WTC11 (cell line): ENCODE data around the gene DNAJC12. TPM values are rescaled to one million over a fixed set of nuclear protein-coding genes. Genes with fewer than 3 reads are reported as not detected.

ENCODE experiments used
- ATAC-seq: fragments of 200-7000 bp; cut with Tn5 transposase; 2 replicates; pipeline ENCODE4 v1.10.0; 2021; ENCODE audit warnings: mild to moderate bottlenecking, moderate library complexity
- CTCF ChIA-PET: fragments of 300-600 bp; sonication (Branson Sonifier 250); formaldehyde crosslinking; loops from one replicate; lab custom pipeline; 2021; ENCODE audit warnings: antibody characterized with exemption; lab: Charles Lee
- POLR2A ChIA-PET: fragments of 350-600 bp; sonication (Branson Sonifier 250); formaldehyde crosslinking; loops from one replicate; lab custom pipeline; 2021; ENCODE audit warnings: antibody characterized with exemption; lab: Charles Lee
- DNase-seq: peaks from one replicate; pipeline ENCODE4 v3.0.0; 2021; ENCODE audit warnings: low spot score
- H3K27ac Mint-ChIP-seq: 2 replicates; pipeline ENCODE4 v1.8.0; 2021; ENCODE audit warnings: mixed read lengths
- H3K27me3 Mint-ChIP-seq: 2 replicates; pipeline ENCODE4 v1.8.0; 2021; ENCODE audit warnings: low read depth, mild to moderate bottlenecking, moderate library complexity, mixed read lengths
- H3K36me3 Mint-ChIP-seq: 2 replicates; pipeline ENCODE4 v1.8.0; 2021; ENCODE audit warnings: mixed read lengths
- H3K4me1 Mint-ChIP-seq: 2 replicates; pipeline ENCODE4 v1.8.0; 2022; ENCODE audit warnings: mixed read lengths
- H3K4me3 Mint-ChIP-seq: 2 replicates; pipeline ENCODE4 v1.8.0; 2021; ENCODE audit warnings: mild to moderate bottlenecking, moderate library complexity, mixed read lengths
- H3K9me3 Mint-ChIP-seq: 2 replicates; pipeline ENCODE4 v1.8.0; 2021; ENCODE audit warnings: mixed read lengths
- CREM ChIP-seq: sonication (generic); formaldehyde crosslinking; IDR thresholded peaks from 2 replicates; pipeline ENCODE4 v1.8.1; 2022; ENCODE audit warnings: mild to moderate bottlenecking, missing genetic modification reagents, moderate library complexity
- EMX1 ChIP-seq: fragments of 250-450 bp; sonication (Bioruptor Pico); IDR thresholded peaks from 2 replicates; pipeline ENCODE4 v1.8.0; 2021; ENCODE audit warnings: mild to moderate bottlenecking
- NFATC4 ChIP-seq: fragments of 250-450 bp; sonication (Bioruptor Pico); IDR thresholded peaks from 2 replicates; pipeline ENCODE4 v1.9.0; 2021; ENCODE audit warnings: mild to moderate bottlenecking
- NFE2L1 ChIP-seq: sonication (generic); formaldehyde crosslinking; IDR thresholded peaks from 2 replicates; pipeline ENCODE4 v1.8.1; 2023; ENCODE audit warnings: missing genetic modification reagents
- PRRX2 ChIP-seq: fragments of 250-450 bp; sonication (Bioruptor Pico); IDR thresholded peaks from 2 replicates; pipeline ENCODE4 v1.8.0; 2021; ENCODE audit warnings: mild to moderate bottlenecking
- SMAD4 ChIP-seq: sonication (generic); formaldehyde crosslinking; IDR thresholded peaks from 2 replicates; pipeline ENCODE4 v1.8.0; 2022; ENCODE audit warnings: mild to moderate bottlenecking, missing genetic modification reagents
- ZNF121 ChIP-seq: sonication (generic); formaldehyde crosslinking; IDR thresholded peaks from 2 replicates; pipeline ENCODE4 v1.8.0; 2023; ENCODE audit warnings: missing genetic modification reagents
- ZNF219 ChIP-seq: sonication (generic); formaldehyde crosslinking; IDR thresholded peaks from 2 replicates; pipeline ENCODE4 v1.8.0; 2023; ENCODE audit warnings: missing genetic modification reagents, mild to moderate bottlenecking, borderline replicate concordance
- total RNA-seq: library from RNA; stranded (reverse); gene quantifications from 3 replicates; pipeline ENCODE4 v1.2.3, GENCODE V29; 2021
- TF ChIP-seq, protein P1 (sequence below): sonication (generic); formaldehyde crosslinking; IDR thresholded peaks from 2 replicates; pipeline ENCODE4 v1.8.1; 2023; ENCODE audit warnings: mild to moderate bottlenecking, missing genetic modification reagents, borderline replicate concordance
- TF ChIP-seq, protein P2 (sequence below): sonication (generic); formaldehyde crosslinking; IDR thresholded peaks from 2 replicates; pipeline ENCODE4 v1.8.1; 2022; ENCODE audit warnings: low read depth, mild to moderate bottlenecking, moderate library complexity, missing genetic modification reagents, borderline replicate concordance
- TF ChIP-seq, protein P3 (sequence below): sonication (generic); formaldehyde crosslinking; IDR thresholded peaks from 2 replicates; pipeline ENCODE4 v1.8.1; 2022; ENCODE audit warnings: mild to moderate bottlenecking, missing genetic modification reagents, moderate library complexity, borderline replicate concordance
- TF ChIP-seq, protein P4 (sequence below): sonication (generic); formaldehyde crosslinking; IDR thresholded peaks from 2 replicates; pipeline ENCODE4 v1.8.0; 2022; ENCODE audit warnings: mild to moderate bottlenecking, missing genetic modification reagents
- TF ChIP-seq, protein P5 (sequence below): sonication (generic); formaldehyde crosslinking; IDR thresholded peaks from 2 replicates; pipeline ENCODE4 v1.8.1; 2022; ENCODE audit warnings: missing genetic modification reagents, borderline replicate concordance
- TF ChIP-seq, protein P6 (sequence below): sonication (generic); formaldehyde crosslinking; IDR thresholded peaks from 2 replicates; pipeline ENCODE4 v1.8.1; 2023; ENCODE audit warnings: mild to moderate bottlenecking, missing genetic modification reagents, moderate library complexity
- TF ChIP-seq, protein P7 (sequence below): sonication (generic); formaldehyde crosslinking; IDR thresholded peaks from 2 replicates; pipeline ENCODE4 v1.8.1; 2022; ENCODE audit warnings: low read depth, missing genetic modification reagents, borderline replicate concordance
- TF ChIP-seq, protein P8 (sequence below): sonication (generic); formaldehyde crosslinking; IDR thresholded peaks from 2 replicates; pipeline ENCODE4 v1.8.0; 2023; ENCODE audit warnings: missing genetic modification reagents
- TF ChIP-seq, protein P9 (sequence below): sonication (generic); formaldehyde crosslinking; IDR thresholded peaks from 2 replicates; pipeline ENCODE4 v1.8.1; 2022; ENCODE audit warnings: mild to moderate bottlenecking, moderate library complexity, missing genetic modification reagents
- TF ChIP-seq, protein P10 (sequence below): sonication (generic); formaldehyde crosslinking; IDR thresholded peaks from 2 replicates; pipeline ENCODE4 v1.8.1; 2023; ENCODE audit warnings: mild to moderate bottlenecking, moderate library complexity, missing genetic modification reagents

The DNAJC12 gene
- total RNA-seq, 1 experiment from 2014 or later, result 0.94 TPM

DNA sequence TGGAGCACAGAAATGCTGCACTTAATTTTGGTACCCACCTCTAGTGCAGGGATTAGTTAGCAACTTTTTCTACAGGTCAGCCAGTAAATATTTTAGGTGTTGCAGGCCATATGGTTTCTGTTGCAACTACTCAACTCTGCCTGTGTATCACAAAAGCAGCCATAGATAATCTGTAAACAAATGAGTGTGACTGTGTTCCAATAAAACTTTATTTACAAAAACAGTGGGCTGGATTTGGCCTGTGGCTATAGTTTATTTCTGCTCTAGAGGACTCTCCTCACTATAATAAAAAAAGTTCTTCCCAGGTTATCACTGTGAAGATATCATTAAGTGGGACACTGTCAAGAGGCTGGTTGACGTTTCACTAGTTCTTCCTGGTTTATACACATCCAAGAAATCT lies 65.8 kb downstream of the DNAJC12 start (continued):
- TF ChIP-seq, protein P1, sequence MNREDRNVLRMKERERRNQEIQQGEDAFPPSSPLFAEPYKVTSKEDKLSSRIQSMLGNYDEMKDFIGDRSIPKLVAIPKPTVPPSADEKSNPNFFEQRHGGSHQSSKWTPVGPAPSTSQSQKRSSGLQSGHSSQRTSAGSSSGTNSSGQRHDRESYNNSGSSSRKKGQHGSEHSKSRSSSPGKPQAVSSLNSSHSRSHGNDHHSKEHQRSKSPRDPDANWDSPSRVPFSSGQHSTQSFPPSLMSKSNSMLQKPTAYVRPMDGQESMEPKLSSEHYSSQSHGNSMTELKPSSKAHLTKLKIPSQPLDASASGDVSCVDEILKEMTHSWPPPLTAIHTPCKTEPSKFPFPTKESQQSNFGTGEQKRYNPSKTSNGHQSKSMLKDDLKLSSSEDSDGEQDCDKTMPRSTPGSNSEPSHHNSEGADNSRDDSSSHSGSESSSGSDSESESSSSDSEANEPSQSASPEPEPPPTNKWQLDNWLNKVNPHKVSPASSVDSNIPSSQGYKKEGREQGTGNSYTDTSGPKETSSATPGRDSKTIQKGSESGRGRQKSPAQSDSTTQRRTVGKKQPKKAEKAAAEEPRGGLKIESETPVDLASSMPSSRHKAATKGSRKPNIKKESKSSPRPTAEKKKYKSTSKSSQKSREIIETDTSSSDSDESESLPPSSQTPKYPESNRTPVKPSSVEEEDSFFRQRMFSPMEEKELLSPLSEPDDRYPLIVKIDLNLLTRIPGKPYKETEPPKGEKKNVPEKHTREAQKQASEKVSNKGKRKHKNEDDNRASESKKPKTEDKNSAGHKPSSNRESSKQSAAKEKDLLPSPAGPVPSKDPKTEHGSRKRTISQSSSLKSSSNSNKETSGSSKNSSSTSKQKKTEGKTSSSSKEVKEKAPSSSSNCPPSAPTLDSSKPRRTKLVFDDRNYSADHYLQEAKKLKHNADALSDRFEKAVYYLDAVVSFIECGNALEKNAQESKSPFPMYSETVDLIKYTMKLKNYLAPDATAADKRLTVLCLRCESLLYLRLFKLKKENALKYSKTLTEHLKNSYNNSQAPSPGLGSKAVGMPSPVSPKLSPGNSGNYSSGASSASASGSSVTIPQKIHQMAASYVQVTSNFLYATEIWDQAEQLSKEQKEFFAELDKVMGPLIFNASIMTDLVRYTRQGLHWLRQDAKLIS (CRISPR knock-in tag), result no peak
- TF ChIP-seq ZNF219 (CRISPR knock-in tag) (no peak), CREM (CRISPR knock-in tag) (no peak), NFATC4 (CRISPR knock-in tag) (no peak), PRRX2 (no peak), ZNF121 (no peak)
- TF ChIP-seq, protein P2, sequence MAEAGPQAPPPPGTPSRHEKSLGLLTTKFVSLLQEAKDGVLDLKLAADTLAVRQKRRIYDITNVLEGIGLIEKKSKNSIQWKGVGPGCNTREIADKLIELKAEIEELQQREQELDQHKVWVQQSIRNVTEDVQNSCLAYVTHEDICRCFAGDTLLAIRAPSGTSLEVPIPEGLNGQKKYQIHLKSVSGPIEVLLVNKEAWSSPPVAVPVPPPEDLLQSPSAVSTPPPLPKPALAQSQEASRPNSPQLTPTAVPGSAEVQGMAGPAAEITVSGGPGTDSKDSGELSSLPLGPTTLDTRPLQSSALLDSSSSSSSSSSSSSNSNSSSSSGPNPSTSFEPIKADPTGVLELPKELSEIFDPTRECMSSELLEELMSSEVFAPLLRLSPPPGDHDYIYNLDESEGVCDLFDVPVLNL, result no peak
- TF ChIP-seq, protein P3, sequence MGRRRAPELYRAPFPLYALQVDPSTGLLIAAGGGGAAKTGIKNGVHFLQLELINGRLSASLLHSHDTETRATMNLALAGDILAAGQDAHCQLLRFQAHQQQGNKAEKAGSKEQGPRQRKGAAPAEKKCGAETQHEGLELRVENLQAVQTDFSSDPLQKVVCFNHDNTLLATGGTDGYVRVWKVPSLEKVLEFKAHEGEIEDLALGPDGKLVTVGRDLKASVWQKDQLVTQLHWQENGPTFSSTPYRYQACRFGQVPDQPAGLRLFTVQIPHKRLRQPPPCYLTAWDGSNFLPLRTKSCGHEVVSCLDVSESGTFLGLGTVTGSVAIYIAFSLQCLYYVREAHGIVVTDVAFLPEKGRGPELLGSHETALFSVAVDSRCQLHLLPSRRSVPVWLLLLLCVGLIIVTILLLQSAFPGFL (CRISPR knock-in tag), result no peak
- TF ChIP-seq, protein P4, sequence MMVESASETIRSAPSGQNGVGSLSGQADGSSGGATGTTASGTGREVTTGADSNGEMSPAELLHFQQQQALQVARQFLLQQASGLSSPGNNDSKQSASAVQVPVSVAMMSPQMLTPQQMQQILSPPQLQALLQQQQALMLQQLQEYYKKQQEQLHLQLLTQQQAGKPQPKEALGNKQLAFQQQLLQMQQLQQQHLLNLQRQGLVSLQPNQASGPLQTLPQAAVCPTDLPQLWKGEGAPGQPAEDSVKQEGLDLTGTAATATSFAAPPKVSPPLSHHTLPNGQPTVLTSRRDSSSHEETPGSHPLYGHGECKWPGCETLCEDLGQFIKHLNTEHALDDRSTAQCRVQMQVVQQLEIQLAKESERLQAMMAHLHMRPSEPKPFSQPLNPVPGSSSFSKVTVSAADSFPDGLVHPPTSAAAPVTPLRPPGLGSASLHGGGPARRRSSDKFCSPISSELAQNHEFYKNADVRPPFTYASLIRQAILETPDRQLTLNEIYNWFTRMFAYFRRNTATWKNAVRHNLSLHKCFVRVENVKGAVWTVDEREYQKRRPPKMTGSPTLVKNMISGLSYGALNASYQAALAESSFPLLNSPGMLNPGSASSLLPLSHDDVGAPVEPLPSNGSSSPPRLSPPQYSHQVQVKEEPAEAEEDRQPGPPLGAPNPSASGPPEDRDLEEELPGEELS (CRISPR knock-in tag), result no peak
- TF ChIP-seq, protein P5, sequence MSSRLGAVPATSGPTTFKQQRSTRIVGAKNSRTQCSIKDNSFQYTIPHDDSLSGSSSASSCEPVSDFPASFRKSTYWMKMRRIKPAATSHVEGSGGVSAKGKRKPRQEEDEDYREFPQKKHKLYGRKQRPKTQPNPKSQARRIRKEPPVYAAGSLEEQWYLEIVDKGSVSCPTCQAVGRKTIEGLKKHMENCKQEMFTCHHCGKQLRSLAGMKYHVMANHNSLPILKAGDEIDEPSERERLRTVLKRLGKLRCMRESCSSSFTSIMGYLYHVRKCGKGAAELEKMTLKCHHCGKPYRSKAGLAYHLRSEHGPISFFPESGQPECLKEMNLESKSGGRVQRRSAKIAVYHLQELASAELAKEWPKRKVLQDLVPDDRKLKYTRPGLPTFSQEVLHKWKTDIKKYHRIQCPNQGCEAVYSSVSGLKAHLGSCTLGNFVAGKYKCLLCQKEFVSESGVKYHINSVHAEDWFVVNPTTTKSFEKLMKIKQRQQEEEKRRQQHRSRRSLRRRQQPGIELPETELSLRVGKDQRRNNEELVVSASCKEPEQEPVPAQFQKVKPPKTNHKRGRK (CRISPR knock-in tag), result no peak

DNA sequence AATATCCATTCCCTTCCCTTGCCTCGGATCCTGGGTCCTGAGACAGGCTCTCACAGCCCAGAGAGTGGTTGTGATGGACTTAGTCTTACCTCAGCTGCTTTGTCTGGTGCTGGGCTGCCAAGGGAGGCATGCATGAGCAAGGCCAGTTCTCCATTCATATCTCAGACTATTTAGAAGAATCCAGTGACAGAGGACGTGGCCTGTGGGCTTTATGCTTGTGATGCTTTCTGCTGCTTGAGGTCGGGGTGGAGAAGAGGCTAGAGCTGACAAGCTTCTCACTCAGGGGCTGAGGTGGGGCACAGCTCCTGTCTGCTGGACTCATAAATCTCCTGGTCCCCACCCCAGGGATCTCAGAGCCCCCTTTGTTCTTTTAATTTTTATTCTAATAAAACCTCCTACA lies 66.8 kb downstream of the DNAJC12 start:
- ATAC-seq (no peak), DNase-seq (no peak)
- Mint-ChIP-seq H3K4me3 (no peak overlapping the region), H3K4me1 (peaks cover 10% of the 10 kb centered on the region), H3K27ac (no peak overlapping the region), H3K9me3 (no peaks in the 10 kb centered on the region), H3K36me3 (no peaks in the 10 kb centered on the region), H3K27me3 (no peaks in the 10 kb centered on the region)
- CTCF ChIA-PET, result interaction anchor here (1.0 to 2.3 kb wide), 3 partner anchors 8 to 104 kb away, joined by 3 to 11 read pairs (median 6); no protein-coding TSS in a partner anchor
- POLR2A ChIA-PET, result no interaction called here
- no peak for TF ChIP-seq EMX1 (CRISPR knock-in tag)
- TF ChIP-seq, protein P6, sequence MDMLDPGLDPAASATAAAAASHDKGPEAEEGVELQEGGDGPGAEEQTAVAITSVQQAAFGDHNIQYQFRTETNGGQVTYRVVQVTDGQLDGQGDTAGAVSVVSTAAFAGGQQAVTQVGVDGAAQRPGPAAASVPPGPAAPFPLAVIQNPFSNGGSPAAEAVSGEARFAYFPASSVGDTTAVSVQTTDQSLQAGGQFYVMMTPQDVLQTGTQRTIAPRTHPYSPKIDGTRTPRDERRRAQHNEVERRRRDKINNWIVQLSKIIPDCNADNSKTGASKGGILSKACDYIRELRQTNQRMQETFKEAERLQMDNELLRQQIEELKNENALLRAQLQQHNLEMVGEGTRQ (CRISPR knock-in tag), result no peak
- TF ChIP-seq, protein P7, sequence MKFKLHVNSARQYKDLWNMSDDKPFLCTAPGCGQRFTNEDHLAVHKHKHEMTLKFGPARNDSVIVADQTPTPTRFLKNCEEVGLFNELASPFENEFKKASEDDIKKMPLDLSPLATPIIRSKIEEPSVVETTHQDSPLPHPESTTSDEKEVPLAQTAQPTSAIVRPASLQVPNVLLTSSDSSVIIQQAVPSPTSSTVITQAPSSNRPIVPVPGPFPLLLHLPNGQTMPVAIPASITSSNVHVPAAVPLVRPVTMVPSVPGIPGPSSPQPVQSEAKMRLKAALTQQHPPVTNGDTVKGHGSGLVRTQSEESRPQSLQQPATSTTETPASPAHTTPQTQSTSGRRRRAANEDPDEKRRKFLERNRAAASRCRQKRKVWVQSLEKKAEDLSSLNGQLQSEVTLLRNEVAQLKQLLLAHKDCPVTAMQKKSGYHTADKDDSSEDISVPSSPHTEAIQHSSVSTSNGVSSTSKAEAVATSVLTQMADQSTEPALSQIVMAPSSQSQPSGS (CRISPR knock-in tag), result no peak
- TF ChIP-seq, protein P8, sequence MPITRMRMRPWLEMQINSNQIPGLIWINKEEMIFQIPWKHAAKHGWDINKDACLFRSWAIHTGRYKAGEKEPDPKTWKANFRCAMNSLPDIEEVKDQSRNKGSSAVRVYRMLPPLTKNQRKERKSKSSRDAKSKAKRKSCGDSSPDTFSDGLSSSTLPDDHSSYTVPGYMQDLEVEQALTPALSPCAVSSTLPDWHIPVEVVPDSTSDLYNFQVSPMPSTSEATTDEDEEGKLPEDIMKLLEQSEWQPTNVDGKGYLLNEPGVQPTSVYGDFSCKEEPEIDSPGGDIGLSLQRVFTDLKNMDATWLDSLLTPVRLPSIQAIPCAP, result no peak
- TF ChIP-seq SMAD4 (CRISPR knock-in tag), result no peak
- TF ChIP-seq, protein P9, sequence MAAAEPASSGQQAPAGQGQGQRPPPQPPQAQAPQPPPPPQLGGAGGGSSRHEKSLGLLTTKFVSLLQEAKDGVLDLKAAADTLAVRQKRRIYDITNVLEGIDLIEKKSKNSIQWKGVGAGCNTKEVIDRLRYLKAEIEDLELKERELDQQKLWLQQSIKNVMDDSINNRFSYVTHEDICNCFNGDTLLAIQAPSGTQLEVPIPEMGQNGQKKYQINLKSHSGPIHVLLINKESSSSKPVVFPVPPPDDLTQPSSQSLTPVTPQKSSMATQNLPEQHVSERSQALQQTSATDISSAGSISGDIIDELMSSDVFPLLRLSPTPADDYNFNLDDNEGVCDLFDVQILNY (CRISPR knock-in tag), result no peak
- TF ChIP-seq NFE2L1 (CRISPR knock-in tag), result no peak
- TF ChIP-seq, protein P10, sequence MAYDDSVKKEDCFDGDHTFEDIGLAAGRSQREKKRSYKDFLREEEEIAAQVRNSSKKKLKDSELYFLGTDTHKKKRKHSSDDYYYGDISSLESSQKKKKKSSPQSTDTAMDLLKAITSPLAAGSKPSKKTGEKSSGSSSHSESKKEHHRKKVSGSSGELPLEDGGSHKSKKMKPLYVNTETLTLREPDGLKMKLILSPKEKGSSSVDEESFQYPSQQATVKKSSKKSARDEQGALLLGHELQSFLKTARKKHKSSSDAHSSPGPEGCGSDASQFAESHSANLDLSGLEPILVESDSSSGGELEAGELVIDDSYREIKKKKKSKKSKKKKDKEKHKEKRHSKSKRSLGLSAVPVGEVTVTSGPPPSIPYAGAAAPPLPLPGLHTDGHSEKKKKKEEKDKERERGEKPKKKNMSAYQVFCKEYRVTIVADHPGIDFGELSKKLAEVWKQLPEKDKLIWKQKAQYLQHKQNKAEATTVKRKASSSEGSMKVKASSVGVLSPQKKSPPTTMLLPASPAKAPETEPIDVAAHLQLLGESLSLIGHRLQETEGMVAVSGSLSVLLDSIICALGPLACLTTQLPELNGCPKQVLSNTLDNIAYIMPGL (CRISPR knock-in tag), result no peak
- no peak for TF ChIP-seq CREM (CRISPR knock-in tag)
- no peak for TF ChIP-seq PRRX2
